Measurements from ENCODE around the gene DUSP16. TPM values are rescaled to one million over a fixed set of nuclear protein-coding genes. Genes with fewer than 3 reads are reported as not detected.

Gene DUSP16
- total RNA-seq, 2 donors from 2014 or later = 9.6 to 18.7 TPM

- DNase-seq (ENCODE audit: low spot score) = no peak
- Histone ChIP-seq H3K36me3 (no peaks in the 10 kb centered on the region), H3K9me3 (no peaks in the 10 kb centered on the region), H3K4me3 (no peak overlapping the region), H3K27ac (no peak overlapping the region), H3K27me3 (no peaks in the 10 kb centered on the region), H3K4me1 (peaks cover 0 to 10% of the 10 kb centered on the region in 2 donors)
- TF ChIP-seq CTCF (IDR thresholded peaks at IDR 0.05) = no peak
Observed at GRCh38 chr12:12511895-12512711, 50.6 kb downstream of the DUSP16 start.

GRCh38 chr12:12511021-12511783 lies 51.5 kb downstream of the DUSP16 start:
- no peaks in the 10 kb centered on the region for H3K9me3 ChIP-seq
- no peak overlapping the region for H3K4me3 ChIP-seq
- H3K27ac ChIP-seq = no peak overlapping the region
- no peaks in the 10 kb centered on the region for H3K27me3 ChIP-seq
- no peak for DNase-seq (ENCODE audit: low spot score)
- H3K4me1 ChIP-seq = peaks cover 0 to 20% of the 10 kb centered on the region in 2 donors
- H3K36me3 ChIP-seq = no peaks in the 10 kb centered on the region
- no peak for TF ChIP-seq CTCF (IDR thresholded peaks at IDR 0.05)

- H3K27ac ChIP-seq = no peak overlapping the region
- no peaks in the 10 kb centered on the region for H3K27me3 ChIP-seq
- TF ChIP-seq CTCF (IDR thresholded peaks at IDR 0.05) = no peak
- H3K4me1 ChIP-seq = peaks cover 0 to 26% of the 10 kb centered on the region in 2 donors
- H3K4me3 ChIP-seq = no peak overlapping the region
- no peaks in the 10 kb centered on the region for H3K36me3 ChIP-seq
- H3K9me3 ChIP-seq = no peaks in the 10 kb centered on the region
- no peak for DNase-seq (ENCODE audit: low spot score)
Observed at GRCh38 chr12:12510551-12510950, 52.1 kb downstream of the DUSP16 start.

- Histone ChIP-seq H3K27ac (peak overlapping the region in 1 of 2 donors; percentile 47), H3K4me1 (peaks cover 0 to 30% of the 10 kb centered on the region in 2 donors), H3K36me3 (no peaks in the 10 kb centered on the region), H3K4me3 (no peak overlapping the region), H3K27me3 (no peaks in the 10 kb centered on the region), H3K9me3 (no peaks in the 10 kb centered on the region)
- DNase-seq (ENCODE audit: low spot score) = no peak
- no peak for TF ChIP-seq CTCF (IDR thresholded peaks at IDR 0.05)
Observed at GRCh38 chr12:12510141-12510540, 52.5 kb downstream of the DUSP16 start.

GRCh38 chr12:12508612-12509011 lies 54.1 kb downstream of the DUSP16 start:
- no peak for TF ChIP-seq CTCF (IDR thresholded peaks at IDR 0.05)

More at GRCh38 chr12:12508612-12509011, 54.1 kb downstream of the DUSP16 start:
- no peak for DNase-seq (ENCODE audit: low spot score)
- Histone ChIP-seq H3K9me3 (no peaks in the 10 kb centered on the region), H3K4me3 (no peak overlapping the region), H3K27me3 (no peaks in the 10 kb centered on the region), H3K27ac (no peak overlapping the region), H3K36me3 (no peaks in the 10 kb centered on the region), H3K4me1 (peaks cover 0 to 42% of the 10 kb centered on the region in 2 donors)

Data from right atrium auricular region (tissue), 2 donors.